ENCODE measurements around the gene MGRN1.

MGRN1 gene

GRCh38 chr16:4586291-4586690 is 38.3 kb upstream of the MGRN1 start:
- no peak overlapping the region for H3K4me3 ChIP-seq (replicated peaks in 1 of 2; ENCODE audit: low read depth in 2 of 2, low read length in 2 of 2)
- no peak for DNase-seq (ENCODE audit: low read depth in 2 of 2)

GRCh38 chr16:4588386-4588785 is 36.2 kb upstream of the MGRN1 start:
- TF ChIP-seq CTCF (IDR thresholded peaks at IDR 0.05; ENCODE audit: low read depth, low read length): no peak
- no peak overlapping the region for H3K4me3 ChIP-seq (replicated peaks in 1 of 2; ENCODE audit: low read depth in 2 of 2, low read length in 2 of 2)
- no peak for DNase-seq (ENCODE audit: low read depth in 2 of 2)

More at GRCh38 chr16:4586291-4586690, 38.3 kb upstream of the MGRN1 start:
- no peak for TF ChIP-seq CTCF (IDR thresholded peaks at IDR 0.05; ENCODE audit: low read depth, low read length)

GRCh38 chr16:4588961-4589360 is 35.7 kb upstream of the MGRN1 start:
- TF ChIP-seq CTCF (IDR thresholded peaks at IDR 0.05; ENCODE audit: low read depth, low read length): no peak
- no peak for DNase-seq (ENCODE audit: low read depth in 2 of 2)
- H3K4me3 ChIP-seq (replicated peaks in 1 of 2; ENCODE audit: low read depth in 2 of 2, low read length in 2 of 2): no peak overlapping the region

- no peak for DNase-seq (ENCODE audit: low read depth in 2 of 2)
- TF ChIP-seq CTCF (IDR thresholded peaks at IDR 0.05; ENCODE audit: low read depth, low read length): no peak
- no peak overlapping the region for H3K4me3 ChIP-seq (replicated peaks in 1 of 2; ENCODE audit: low read depth in 2 of 2, low read length in 2 of 2)
Observed at GRCh38 chr16:4591191-4591590, 33.4 kb upstream of the MGRN1 start.

GRCh38 chr16:4591706-4592470 is 32.7 kb upstream of the MGRN1 start:
- DNase-seq (ENCODE audit: low read depth in 2 of 2): no peak
- no peak for TF ChIP-seq CTCF (IDR thresholded peaks at IDR 0.05; ENCODE audit: low read depth, low read length)
- no peak overlapping the region for H3K4me3 ChIP-seq (replicated peaks in 1 of 2; ENCODE audit: low read depth in 2 of 2, low read length in 2 of 2)

GRCh38 chr16:4593086-4593485 is 31.5 kb upstream of the MGRN1 start:
- no peak for TF ChIP-seq CTCF (IDR thresholded peaks at IDR 0.05; ENCODE audit: low read depth, low read length)
- DNase-seq (ENCODE audit: low read depth in 2 of 2): no peak
- H3K4me3 ChIP-seq (replicated peaks in 1 of 2; ENCODE audit: low read depth in 2 of 2, low read length in 2 of 2): no peak overlapping the region
